RWPE1 (cell line): Measurements from ENCODE around the gene SAPCD2.

ENCODE experiments used
- CTCF ChIA-PET: fragments of 350-600 bp; sonication (Branson Sonifier 250); formaldehyde crosslinking; extraction: SDS; loops from one replicate; lab custom pipeline; 2021; lab: Yijun Ruan, JAX
- POLR2A ChIA-PET: fragments of 400-600 bp; formaldehyde crosslinking; extraction: SDS; loops from one replicate; lab custom pipeline; 2020; ENCODE audit warnings: antibody characterized with exemption; ENCODE audit not compliant: low non-redundant PET; lab: Yijun Ruan, JAX
- DNase-seq: peaks from one replicate; pipeline ENCODE4 v3.0.0; 2012; ENCODE audit warnings: low spot score
- H3K27ac ChIP-seq: fragments of 450-650 bp; 2 replicates; pipeline ENCODE4 v1.5.1; 2017
- TF ChIP-seq, protein P1 (sequence below): fragments of 450-650 bp; conservative IDR thresholded peaks from 2 replicates; pipeline ENCODE4 v1.5.1; 2017; ENCODE audit warnings: low read depth, mild to moderate bottlenecking

The SAPCD2 gene

DNA sequence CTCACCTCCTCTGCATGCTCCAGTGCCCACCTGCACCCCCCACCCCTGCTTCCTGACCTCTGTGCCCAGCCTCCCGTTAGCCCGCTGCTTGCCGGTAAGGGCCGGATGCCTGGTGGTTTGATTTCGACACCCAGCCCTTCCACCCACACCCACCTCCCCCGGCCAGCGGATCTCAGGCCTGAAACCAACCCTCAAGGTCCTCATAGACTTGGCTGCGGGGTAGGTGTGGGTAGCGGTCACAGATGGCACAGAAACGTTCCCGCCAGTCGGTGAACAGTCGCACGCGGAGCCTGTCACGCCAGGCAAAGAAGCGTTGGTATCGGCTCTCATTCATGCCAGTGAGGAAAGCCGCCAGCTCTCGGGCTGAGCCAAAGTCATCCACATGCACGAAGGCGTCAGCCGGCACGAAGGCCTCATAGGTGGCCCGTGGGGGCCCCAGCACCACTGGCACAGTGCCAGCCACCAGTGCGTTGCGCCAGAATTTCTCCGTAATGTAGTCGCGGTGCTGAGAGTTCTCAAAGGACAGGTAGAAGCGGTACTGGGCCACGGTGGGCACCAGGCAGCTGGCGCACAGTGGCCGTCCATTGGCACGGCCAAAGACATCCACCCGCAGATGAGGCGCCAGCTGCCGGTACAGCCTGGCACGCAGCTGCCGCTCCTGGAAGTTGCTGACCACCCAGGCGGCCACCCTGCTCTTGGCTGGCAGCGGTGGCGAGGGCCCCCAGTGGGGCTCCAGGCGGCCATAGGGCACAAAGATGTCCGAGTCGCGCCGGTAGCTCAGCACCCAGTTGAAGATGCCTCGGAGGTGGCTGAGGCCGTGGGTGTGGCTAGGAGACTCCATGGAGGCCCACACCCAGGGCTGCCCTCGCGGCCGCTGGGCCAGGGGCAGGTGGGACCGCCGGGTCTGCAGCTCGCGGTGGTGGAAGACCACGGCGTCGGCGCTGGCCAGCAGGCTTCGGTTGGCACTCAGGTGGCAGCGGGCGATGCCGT, 39.5 kb downstream of the SAPCD2 start:
- 0 out of 2 replicates have a peak overlapping the region, but pooled peaks have one; percentile 81 for H3K27ac ChIP-seq
- ChIA-PET POLR2A (no interaction called here), CTCF (interaction anchor here (0.6 to 3.1 kb wide), 18 partner anchors 9 to 273 kb away, joined by 3 to 26 read pairs (median 6); partner anchors contain the start of genes AJM1, LCN8, NPDC1 and RNF224)
- TF ChIP-seq, protein P1, sequence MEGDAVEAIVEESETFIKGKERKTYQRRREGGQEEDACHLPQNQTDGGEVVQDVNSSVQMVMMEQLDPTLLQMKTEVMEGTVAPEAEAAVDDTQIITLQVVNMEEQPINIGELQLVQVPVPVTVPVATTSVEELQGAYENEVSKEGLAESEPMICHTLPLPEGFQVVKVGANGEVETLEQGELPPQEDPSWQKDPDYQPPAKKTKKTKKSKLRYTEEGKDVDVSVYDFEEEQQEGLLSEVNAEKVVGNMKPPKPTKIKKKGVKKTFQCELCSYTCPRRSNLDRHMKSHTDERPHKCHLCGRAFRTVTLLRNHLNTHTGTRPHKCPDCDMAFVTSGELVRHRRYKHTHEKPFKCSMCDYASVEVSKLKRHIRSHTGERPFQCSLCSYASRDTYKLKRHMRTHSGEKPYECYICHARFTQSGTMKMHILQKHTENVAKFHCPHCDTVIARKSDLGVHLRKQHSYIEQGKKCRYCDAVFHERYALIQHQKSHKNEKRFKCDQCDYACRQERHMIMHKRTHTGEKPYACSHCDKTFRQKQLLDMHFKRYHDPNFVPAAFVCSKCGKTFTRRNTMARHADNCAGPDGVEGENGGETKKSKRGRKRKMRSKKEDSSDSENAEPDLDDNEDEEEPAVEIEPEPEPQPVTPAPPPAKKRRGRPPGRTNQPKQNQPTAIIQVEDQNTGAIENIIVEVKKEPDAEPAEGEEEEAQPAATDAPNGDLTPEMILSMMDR: no peak
- no peak for DNase-seq

DNA sequence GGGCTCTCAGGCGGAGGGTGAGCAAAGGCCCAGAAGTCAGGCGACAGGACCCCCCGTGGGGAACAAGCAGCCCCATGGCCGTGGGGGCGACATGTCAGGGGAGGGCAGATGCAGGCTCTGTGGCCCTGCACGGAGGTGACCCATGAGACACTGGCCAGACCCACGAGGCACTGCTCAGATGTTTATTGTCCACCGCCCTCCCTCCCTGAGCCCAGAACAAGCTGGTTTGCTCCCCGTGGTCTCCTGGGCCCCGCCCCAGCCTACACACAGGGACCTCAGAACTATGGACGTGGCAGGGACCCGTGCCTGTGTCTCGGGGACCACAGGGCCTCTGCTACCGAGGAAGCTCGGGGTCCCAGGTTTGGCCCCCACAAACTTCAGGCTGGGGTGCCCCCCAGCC, 40.4 kb downstream of the SAPCD2 start:
- H3K27ac ChIP-seq: peak overlapping the region; percentile 81
- POLR2A ChIA-PET: no interaction called here
- TF ChIP-seq, protein P1: no peak
- CTCF ChIA-PET: interaction anchor here (0.5 to 3.2 kb wide), 44 partner anchors 10 to 272 kb away, joined by 3 to 26 read pairs (median 4); partner anchors contain the start of genes AJM1, CLIC3, LCN8 and NPDC1
- no peak for DNase-seq

DNA sequence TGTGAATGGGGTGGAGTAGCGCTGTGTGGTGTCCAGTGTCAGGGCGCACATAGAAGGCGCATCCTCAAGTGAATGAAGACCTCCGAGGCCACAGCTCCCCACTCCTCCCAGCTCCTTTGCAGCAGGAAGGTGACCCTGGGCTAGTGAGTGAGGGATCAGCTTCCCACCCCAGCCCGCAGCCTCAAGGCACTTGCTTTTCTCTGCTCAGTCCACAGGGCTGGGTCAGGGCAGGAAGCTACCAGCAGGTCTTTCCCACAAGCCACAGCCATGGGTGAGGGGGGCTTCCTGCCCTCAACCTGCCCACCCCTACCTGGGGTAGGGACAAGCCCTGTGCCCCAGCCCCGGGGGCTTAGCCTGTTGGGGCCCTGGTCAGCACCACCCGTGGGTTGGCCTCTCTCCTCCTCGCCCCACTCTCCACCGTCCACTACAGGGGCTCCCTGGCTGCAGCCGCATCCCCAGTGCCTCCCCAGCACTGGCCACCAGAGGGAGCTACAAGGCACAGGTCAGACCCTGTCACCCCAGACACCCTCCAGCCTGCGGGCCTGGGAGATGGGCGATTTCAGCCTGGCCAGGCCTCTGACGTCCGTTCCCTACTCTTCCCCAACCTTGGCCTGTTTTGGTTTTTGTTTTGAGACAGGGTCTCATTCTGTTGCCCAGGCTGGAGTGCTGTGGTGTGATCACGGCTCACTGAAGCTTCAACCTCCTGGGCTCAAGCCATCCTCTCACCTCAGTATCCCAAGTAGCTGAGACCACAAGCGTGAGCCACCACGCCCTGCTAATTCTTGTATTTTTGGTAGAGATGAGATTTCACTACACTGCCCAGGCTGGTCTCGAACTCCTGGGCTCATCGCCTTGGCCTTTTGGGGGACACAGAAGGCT, 41.1 kb downstream of the SAPCD2 start:
- peak overlapping the region; percentile 81 for H3K27ac ChIP-seq
- peak; percentile 78 for DNase-seq
- TF ChIP-seq, protein P1: peak; percentile 99
- CTCF ChIA-PET: interaction anchor here (0.5 to 4.7 kb wide), 62 partner anchors 7 to 620 kb away, joined by 3 to 44 read pairs (median 4); partner anchors contain the start of genes AJM1, CLIC3, ENTPD8 and FBXW5
- POLR2A ChIA-PET: interaction anchor here (0.5 kb wide), 2 partner anchors 9 to 145 kb away, joined by 3 read pairs; no protein-coding TSS in a partner anchor

DNA sequence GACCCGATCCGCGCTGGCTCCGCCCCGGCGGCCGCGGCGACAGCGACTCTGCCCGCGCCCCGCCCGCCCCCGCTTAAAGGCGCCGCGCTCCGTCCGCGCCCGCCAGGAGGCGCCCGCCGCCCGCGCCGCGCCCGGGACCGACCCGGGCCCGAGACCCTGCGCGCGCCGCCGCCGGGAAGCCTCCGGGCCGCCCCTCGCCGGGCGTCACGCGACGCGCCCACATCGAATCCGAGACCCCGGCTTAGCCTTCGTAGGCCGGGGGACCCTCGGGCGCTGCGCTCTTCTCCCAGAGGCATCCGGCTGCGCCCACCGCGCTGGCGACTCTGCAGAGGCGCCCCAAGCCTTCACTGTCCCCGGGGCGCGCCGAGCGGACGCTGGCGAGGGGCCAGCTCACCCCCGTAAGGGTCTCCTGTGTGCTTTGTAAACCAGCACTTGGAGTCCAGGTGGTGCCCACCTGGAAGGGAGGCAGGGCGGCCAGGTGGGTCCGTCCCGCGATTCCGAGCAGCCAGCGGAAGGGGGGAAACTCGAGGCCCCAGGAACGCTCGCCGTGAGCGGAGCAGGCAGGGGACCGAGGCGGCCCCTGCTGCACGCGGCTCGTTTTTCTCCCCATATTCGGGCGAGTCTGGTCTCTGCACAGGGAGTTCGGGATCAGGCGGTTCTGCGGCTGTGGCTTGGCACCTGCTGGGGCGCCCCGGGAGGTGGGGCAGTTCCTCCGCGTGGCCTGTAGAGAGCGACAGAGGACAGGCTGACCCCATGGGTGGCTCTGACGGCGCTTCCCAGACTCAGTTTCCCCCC, 41.9 kb downstream of the SAPCD2 start:
- DNase-seq: no peak
- POLR2A ChIA-PET: interaction anchor here (0.5 kb wide), 2 partner anchors 9 to 144 kb away, joined by 3 read pairs; no protein-coding TSS in a partner anchor
- H3K27ac ChIP-seq: peak overlapping the region; percentile 81
- TF ChIP-seq, protein P1: peak; percentile 75
- CTCF ChIA-PET: interaction anchor here (0.6 to 4.7 kb wide), 44 partner anchors 8 to 619 kb away, joined by 3 to 44 read pairs (median 4); partner anchors contain the start of genes CLIC3, ENTPD8, FBXW5 and NELFB

DNA sequence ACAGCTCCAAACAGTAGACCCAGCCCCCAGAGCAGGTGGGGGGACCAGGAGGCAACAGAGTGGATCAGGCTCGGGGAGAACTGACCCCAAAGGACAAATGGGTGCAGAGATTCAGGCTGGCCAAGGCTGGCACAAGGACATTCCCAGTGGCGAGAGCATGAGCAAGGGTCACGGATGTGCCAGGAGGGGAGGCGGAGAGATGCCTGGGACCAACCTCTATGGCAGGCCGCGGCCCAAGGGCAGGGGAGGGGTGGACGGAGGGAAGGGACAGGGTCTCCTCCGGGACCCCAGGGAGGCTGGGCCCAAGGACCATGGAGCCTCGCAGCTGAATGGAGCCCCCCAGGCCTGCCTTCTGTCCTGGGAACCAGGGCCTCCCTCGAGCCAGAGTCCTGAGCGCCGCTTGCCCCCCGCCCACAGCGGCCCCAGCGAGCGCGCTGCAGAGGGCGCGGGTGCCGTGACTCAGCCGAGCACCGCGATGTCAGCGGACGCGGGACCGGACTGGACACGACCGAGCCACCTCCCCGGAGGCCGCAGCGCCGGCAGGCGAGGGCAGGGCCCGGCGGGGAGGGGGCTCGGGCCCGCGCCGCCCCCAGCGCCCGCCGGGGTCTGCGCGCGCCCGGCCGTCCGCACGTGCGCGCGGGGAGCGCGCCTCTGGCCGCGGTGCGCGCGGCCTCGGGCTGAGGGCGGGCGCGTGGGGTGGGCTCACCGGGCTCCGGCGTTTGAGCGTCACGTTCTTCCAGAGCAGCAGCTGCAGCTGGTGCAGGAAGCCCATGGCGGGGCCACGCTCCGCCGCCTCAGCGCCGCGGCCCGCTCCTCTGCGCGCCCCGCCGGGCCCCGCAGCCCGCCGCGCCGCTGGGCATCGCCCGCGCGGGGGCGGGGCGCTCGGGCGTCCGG, 42.7 kb downstream of the SAPCD2 start, which contains the start of gene ABCA2:
TSS of gene ABCA2 (minus strand) at position 869 of the 894 bp plus-strand sequence. CDS start at position 772, 97 bp downstream.
- ChIA-PET POLR2A (no interaction called here), CTCF (interaction anchor here (0.6 to 4.7 kb wide), 14 partner anchors 8 to 426 kb away, joined by 3 to 44 read pairs (median 10); partner anchors contain the start of genes NPDC1, PAXX and SAPCD2)
- peak within 1 kb of the TSS; percentile 81 for H3K27ac ChIP-seq
- DNase-seq: no peak
- TF ChIP-seq, protein P1: no peak
